Measurements from ENCODE around the gene EIF4E3.

EIF4E3 gene

GRCh38 chr3:71725271-71725991, at the start of gene EIF4E3:
EIF4E3 (minus strand) TSS chr3:71725402; CDS start chr3:71725367, 35 bp downstream.
- DNase-seq (ENCODE audit: low read depth in 2 of 2) = peak in 1 of 2 experiments; percentile 21

GRCh38 chr3:71771884-71772283, 46.7 kb upstream of the EIF4E3 start:
- DNase-seq (ENCODE audit: low read depth in 2 of 2) = no peak

- DNase-seq (ENCODE audit: low read depth in 2 of 2) = no peak
Measured at GRCh38 chr3:71771126-71771525, 45.9 kb upstream of the EIF4E3 start.

GRCh38 chr3:71763426-71763825, 38.2 kb upstream of the EIF4E3 start:
- DNase-seq (ENCODE audit: low read depth in 2 of 2) = no peak

- no peak for DNase-seq (ENCODE audit: low read depth in 2 of 2)
Measured at GRCh38 chr3:71760140-71760539, 34.9 kb upstream of the EIF4E3 start.

GRCh38 chr3:71759401-71759800, 34.2 kb upstream of the EIF4E3 start:
- DNase-seq (ENCODE audit: low read depth in 2 of 2) = no peak

- DNase-seq (ENCODE audit: low read depth in 2 of 2) = no peak
Measured at GRCh38 chr3:71758091-71758490, 32.9 kb upstream of the EIF4E3 start.

- DNase-seq (ENCODE audit: low read depth in 2 of 2) = no peak
Measured at GRCh38 chr3:71754610-71755253, 29.5 kb upstream of the EIF4E3 start.

GRCh38 chr3:71753701-71754609, 28.8 kb upstream of the EIF4E3 start, which contains the start of gene GPR27:
GPR27 (plus strand) TSS chr3:71753855; CDS start chr3:71754050, 195 bp downstream.
- DNase-seq (ENCODE audit: low read depth in 2 of 2) = peak in 1 of 2 experiments; percentile 15

GRCh38 chr3:71752831-71753700, 27.9 kb upstream of the EIF4E3 start:
- no peak for DNase-seq (ENCODE audit: low read depth in 2 of 2)

- DNase-seq (ENCODE audit: low read depth in 2 of 2) = no peak
Measured at GRCh38 chr3:71751602-71752001, 26.4 kb upstream of the EIF4E3 start.

- no peak for DNase-seq (ENCODE audit: low read depth in 2 of 2)
Measured at GRCh38 chr3:71744738-71745137, 19.5 kb upstream of the EIF4E3 start.

GRCh38 chr3:71742621-71743020, 17.4 kb upstream of the EIF4E3 start:
- no peak for DNase-seq (ENCODE audit: low read depth in 2 of 2)

GRCh38 chr3:71734881-71735280, 9.7 kb upstream of the EIF4E3 start:
- DNase-seq (ENCODE audit: low read depth in 2 of 2) = no peak

GRCh38 chr3:71733319-71733718, 8.1 kb upstream of the EIF4E3 start:
- DNase-seq (ENCODE audit: low read depth in 2 of 2) = no peak

- DNase-seq (ENCODE audit: low read depth in 2 of 2) = no peak
Measured at GRCh38 chr3:71732637-71733036, 7.4 kb upstream of the EIF4E3 start.

- no peak for DNase-seq (ENCODE audit: low read depth in 2 of 2)
Measured at GRCh38 chr3:71728632-71729342, 3.6 kb upstream of the EIF4E3 start.

- no peak for DNase-seq (ENCODE audit: low read depth in 2 of 2)
Measured at GRCh38 chr3:71726146-71726545, 944 bp upstream of the EIF4E3 start.

- DNase-seq (ENCODE audit: low read depth in 2 of 2) = peak in 1 of 2 experiments; percentile 35
Measured at GRCh38 chr3:71724584-71725270, 475 bp downstream of the EIF4E3 start.

GRCh38 chr3:71724171-71724453, 1.1 kb downstream of the EIF4E3 start:
- no peak for DNase-seq (ENCODE audit: low read depth in 2 of 2)

All from stimulated activated CD4-positive, alpha-beta T cell treated with anti-CD3 and anti-CD28 coated beads, Interleukin-12 subunit alpha, Interleukin-12 subunit beta, amount 100 ng/mL, for 24 hours (primary cell).